DLD1 (cell line): ENCODE results near the gene CAPZA2.
"Not testable (repeated sequence)": the region's sequence is repeated elsewhere in the genome, so short reads cannot be mapped to it uniquely, and the experiment has no call there.

ENCODE experiments used
- in situ Hi-C: cut with HindIII; loops from 2 replicates; pipeline ENCODE4 v1.10.0; 2017; ENCODE audit warnings: low sequenced_read_pairs

The CAPZA2 gene

GRCh38 chr7:116952635-116953371 lies 90.4 kb downstream of the CAPZA2 start:
- in situ Hi-C loops, result no loop called here

- in situ Hi-C loops, result no loop called here
Measured at GRCh38 chr7:116953372-116953905, 91.1 kb downstream of the CAPZA2 start, which contains the start of gene ST7. TSS of gene ST7 (plus strand) at chr7:116953501. CDS start at chr7:116953541, 40 bp downstream.

DNA sequence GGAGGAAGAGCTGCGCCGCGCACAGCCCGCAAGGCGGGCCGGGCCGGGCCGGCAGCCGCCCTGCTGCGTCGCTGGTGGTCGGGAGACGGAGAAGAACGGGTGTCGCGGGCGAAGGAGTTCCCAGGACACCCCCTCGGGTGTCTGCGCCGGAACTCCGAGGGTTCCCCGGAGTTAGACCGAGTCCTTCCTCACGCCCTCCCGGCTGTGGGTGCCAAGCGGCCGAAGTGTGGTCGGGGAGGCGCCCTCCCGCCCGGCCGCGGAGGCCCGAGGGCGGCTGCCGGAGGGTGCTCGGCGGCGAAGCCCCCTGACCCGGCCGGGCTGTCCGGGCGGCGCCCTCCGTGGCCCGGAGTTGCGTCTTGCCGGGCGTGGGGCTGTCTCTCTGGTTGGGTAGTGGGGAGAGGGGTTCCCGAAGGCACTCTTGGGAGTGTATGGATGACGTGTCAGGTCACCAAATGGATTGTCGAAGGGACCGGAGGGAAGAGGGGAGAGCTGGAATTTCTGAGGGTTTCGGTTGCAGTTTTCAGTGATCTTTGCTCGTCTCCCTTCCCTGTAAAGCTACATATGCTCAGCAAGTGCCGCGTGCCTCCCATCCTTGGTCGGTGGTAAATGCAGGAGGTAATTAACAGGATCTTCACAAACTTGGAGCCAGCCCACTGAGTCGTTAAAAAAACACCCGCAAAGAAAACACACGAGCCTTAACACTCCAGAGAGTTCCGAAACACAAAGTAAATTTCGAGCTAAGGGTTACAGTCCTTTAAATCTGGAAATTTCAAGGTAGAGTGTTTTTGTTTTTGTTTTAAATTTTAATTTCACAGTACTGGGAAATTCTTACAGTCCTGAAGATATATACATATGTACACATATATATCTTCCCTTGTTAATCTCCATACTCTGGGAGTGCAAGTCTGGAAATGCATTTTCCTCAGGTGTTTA lies 91.8 kb downstream of the CAPZA2 start:
- in situ Hi-C loops, result no loop called here

DNA sequence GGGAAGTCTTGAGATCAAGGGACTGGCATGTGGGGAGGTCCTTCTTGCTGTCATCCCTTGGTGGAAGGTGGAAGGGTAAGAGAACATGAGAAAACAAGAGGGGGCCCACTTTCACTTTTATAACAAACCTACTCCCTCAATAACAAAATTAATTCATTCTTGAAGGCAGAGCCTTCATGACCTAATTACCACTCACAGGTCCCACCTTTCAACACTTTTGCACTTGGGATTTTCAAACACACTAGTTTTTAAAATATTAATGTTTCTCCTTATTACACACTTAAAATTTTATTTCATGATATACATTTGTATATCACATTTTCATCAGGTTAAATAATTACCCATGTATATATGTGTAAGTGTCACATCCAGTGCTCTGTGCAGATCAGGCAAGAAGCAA lies 93.0 kb downstream of the CAPZA2 start:
- in situ Hi-C loops, result no loop called here

DNA sequence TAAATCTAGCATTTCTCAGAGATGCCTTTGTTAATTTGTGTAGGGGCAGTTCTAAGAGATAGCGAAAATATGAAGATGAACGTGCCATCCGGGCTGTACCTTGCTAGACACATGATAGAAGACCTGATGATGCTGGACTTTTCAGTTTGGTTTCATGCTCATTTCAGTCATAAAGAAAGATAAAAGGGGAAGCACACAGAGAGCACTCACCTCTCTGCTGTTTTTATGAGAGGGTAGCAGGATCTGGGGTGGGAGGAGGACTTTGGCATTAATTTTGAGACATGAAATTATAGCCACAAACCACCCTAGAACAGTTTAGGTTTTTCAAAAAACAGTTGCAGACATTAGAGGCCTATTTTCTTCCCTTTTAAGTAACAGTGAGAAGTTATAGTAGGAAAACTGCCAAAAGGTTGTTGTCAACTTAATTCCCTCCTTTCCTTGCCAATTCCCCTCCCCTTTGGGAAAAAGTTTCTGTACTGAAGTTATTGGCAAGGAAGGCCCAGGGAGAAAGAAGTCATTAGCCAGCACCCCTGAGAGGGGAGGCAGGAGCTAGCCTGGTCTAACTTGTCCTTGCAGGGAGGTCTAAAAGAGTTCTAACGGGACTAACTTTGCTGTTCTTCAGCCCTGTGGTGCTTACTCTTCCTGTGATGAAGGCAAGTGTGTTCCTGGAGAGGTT lies 93.6 kb downstream of the CAPZA2 start:
- in situ Hi-C loops, result no loop called here

- in situ Hi-C loops, result no loop called here
Measured at GRCh38 chr7:116956477-116956804, 94.1 kb downstream of the CAPZA2 start.

GRCh38 chr7:116957874-116958273 lies 95.5 kb downstream of the CAPZA2 start:
- in situ Hi-C loops, result no loop called here

DNA sequence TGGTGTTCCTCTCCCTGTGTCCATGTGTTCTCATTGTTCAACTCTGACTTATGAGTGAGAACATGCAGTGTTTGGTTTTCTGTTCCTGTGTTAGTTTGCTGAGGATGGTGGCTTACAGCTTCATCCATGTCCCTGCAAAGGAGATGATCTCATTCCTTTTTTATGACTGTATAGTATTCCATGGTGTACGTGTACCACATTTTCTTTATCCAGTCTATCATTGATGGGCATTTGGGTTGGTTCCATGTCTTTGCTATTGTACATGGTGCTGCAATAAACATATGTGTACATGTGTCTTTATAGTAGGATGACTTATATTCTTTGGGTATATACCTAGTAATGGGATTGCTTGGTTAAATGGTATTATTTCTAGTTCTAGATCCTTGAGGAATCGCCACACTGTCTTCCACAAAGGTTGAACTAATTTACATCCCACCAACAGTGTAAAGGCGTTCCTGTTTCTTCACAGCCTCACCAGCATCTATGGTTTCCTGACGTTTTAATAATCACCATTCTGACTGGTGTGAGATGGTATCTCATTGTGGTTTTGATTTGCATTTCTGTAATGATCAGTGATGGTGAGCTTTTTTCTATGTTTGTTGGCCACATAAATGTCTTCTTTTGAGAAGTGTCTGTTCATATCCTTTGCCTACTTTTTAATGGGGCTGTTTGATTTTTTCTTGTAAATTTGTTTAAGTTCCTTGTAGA lies 99.7 kb downstream of the CAPZA2 start:
- in situ Hi-C loops, result not testable (repeated sequence)

- in situ Hi-C loops, result no loop called here
Measured at GRCh38 chr7:116963234-116963633, 100.8 kb downstream of the CAPZA2 start.

DNA sequence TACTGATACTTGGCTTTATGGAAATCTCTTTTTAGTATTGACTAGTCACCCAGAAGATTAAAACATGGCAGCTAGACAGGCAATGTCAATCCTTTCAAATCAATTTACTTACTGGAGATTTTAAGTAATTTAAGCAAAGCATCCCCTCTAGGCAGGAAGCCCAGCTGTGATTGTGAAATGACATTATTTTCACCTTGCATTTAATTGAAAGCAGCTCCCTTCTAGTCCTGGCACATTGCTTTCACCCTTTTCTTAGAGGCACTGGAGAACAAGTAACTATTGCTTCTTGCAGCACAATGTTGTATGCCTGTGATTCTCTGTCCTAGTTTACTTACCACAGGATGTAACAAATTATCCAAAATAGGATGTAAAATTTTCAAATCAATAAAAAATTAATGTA lies 104.2 kb downstream of the CAPZA2 start:
- in situ Hi-C loops, result no loop called here

DNA sequence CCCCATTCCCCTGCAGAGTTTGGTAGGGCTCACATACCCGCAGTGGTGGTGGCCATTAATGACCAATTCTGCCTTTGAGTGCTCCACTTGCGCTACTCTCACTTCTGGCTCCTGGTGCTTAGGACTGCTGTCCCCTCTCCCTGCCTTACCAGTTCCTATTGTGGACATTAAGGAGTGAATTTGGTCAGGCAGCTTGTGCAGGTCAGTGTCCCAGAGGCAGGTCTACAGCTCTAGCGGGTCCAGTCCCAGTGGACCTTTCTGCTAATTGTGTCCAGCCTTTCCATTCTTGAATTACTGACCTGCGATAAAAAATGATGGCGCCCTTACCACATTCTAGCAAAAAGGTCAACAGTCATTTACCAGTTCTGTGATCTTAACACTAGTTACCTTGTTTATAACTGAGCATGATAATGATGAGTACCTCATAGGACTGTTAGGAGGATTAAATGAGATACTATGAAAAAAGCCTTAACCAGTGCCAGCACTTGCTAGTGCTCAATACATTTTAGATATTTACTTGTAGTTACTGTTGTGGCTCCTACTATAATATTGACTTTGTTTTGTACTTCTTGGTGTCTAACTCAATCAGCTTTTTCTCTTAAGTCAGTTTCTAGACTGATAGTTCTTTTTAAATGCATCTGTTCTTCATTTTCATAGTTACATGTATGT lies 105.0 kb downstream of the CAPZA2 start:
- in situ Hi-C loops, result no loop called here

DNA sequence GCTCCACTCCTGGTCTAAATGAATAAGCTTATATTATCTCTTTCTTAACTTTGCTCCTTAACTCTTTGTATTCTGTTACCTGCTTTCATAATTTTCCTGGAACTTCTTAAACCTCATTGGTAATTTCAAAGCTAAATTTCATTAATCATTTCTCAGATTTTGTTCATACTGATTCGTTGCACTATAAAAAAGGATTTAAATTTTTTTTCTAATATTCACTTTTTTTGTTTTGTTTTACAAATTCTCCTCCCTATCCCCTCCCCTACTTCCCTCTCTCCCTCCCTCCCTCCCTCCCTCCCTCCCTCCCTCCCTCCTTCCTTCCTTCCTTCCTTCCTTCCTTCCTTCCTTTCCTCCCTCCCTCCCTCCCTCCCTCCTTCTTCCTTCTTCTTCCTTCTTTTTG lies 105.6 kb downstream of the CAPZA2 start:
- in situ Hi-C loops, result no loop called here

DNA sequence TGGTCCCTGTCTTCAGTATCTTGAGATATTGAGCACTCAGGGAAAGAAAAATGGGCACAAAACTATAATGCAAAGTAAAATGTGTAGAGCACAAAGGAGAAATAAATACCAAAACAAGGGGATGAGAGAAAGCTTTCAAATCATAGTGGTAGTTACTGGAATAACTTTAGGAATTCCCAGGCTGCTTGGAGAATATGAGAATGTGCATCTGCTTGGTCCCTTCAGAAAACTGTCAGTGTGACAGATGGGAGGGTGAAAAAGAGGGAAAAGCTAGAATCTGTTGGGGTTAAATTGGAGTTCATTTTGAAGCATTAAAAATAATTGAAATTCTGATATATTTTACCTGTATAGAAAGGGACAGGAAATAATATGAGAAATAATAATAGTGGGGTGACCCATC lies 106.2 kb downstream of the CAPZA2 start:
- in situ Hi-C loops, result no loop called here

GRCh38 chr7:116969371-116969902 lies 107.0 kb downstream of the CAPZA2 start:
- in situ Hi-C loops, result no loop called here

GRCh38 chr7:116970238-116970910 lies 108.0 kb downstream of the CAPZA2 start:
- in situ Hi-C loops, result no loop called here

DNA sequence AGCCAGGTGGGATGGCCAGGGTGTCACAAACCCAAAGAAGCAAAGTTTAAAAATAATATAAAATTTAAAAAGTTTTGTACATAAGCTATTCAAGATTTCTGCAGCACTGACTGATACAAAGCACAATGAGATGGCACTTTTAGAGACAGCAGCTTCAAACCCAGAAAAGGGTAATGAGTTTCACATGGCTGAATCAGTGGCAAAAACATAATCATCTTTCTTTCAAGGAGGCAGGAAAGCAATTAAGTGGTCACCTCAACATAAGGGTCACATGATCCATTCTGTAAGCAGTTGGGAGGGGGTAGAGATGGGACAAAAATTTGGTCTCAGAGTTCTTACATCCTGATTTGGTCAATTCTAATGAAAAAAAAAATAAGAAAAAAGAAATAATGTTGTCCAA lies 108.8 kb downstream of the CAPZA2 start:
- in situ Hi-C loops, result not testable (repeated sequence)
